Subcutaneous adipose tissue (tissue), 4 donors: ENCODE measurements around the gene RTL1. TPM values are rescaled to one million over a fixed set of nuclear protein-coding genes. Genes with fewer than 3 reads are reported as not detected.

ENCODE experiments used
- CTCF ChIP-seq: fragments of 450-650 bp; IDR thresholded peaks from one replicate; pipeline ENCODE4 v1.5.1; 2016; ENCODE audit warnings: low read depth, mild to moderate bottlenecking, control low read depth, antibody characterized with exemption, moderate library complexity
- total RNA-seq, 4 donors: library from RNA; depleted of rRNA; stranded (reverse); fragments of >200 nt; gene quantifications; one replicate each; pipeline ENCODE4 v1.1.0, GENCODE V29; 2016

RTL1 gene
- total RNA-seq, 4 donors from 2014 or later: not detected

GRCh38 chr14:100837805-100838350, 65.6 kb downstream of the RTL1 start:
- TF ChIP-seq CTCF: no peak

- no peak for TF ChIP-seq CTCF
These were observed 66.3 kb downstream of the RTL1 start for GRCh38 chr14:100836941-100837804.

- no peak for TF ChIP-seq CTCF
These were observed 67.2 kb downstream of the RTL1 start for GRCh38 chr14:100836311-100836805.

GRCh38 chr14:100835548-100836310, 67.8 kb downstream of the RTL1 start:
- no peak for TF ChIP-seq CTCF

GRCh38 chr14:100834794-100835547, 68.6 kb downstream of the RTL1 start:
- TF ChIP-seq CTCF: no peak

GRCh38 chr14:100834082-100834793, 69.3 kb downstream of the RTL1 start:
- TF ChIP-seq CTCF: no peak
